ENCODE results near the gene SAMSN1. TPM values are rescaled to one million over a fixed set of nuclear protein-coding genes. Genes with fewer than 3 reads are reported as not detected.

The SAMSN1 gene
- total and polyA plus RNA-seq, 2 donors from 2014 or later = 1.4 to 10.4 TPM

GRCh38 chr21:14531757-14532316 lies 14.3 kb downstream of the SAMSN1 start:
- no peaks in the 10 kb centered on the region for H3K27me3 ChIP-seq (ENCODE audit: control insufficient read depth, insufficient read depth, low read length)
- H3K36me3 ChIP-seq (ENCODE audit: control insufficient read depth in 2 of 3, insufficient read depth in 3 of 3, low read length in 3 of 3) = no peaks in the 10 kb centered on the region
- H3K9me3 ChIP-seq (ENCODE audit: control insufficient read depth in 2 of 3, insufficient read depth in 1 of 3, low read length in 3 of 3) = no peaks in the 10 kb centered on the region
- no peak overlapping the region for H3K4me3 ChIP-seq (ENCODE audit: low read length in 3 of 3)
- H3K4me1 ChIP-seq (ENCODE audit: control insufficient read depth in 2 of 3, insufficient read depth in 2 of 3, low read depth in 1 of 3, low read length in 3 of 3) = no peaks in the 10 kb centered on the region
- no peak overlapping the region for H3K27ac ChIP-seq (ENCODE audit: low read depth in 2 of 2, low read length in 2 of 2)
- intact Hi-C loops (cut with DNase I) = no loop called here
- TF ChIP-seq CTCF (IDR thresholded peaks at IDR 0.05; ENCODE audit: borderline replicate concordance, extremely low read depth, insufficient read depth) = no peak
- FAIRE-seq (no peak), DNase-seq (peak in 3 of 5 donors; percentile 59 to 82 (median 78))
- H3K9ac ChIP-seq (ENCODE audit: low read length in 3 of 3) = no peak overlapping the region

- intact Hi-C loops (cut with DNase I) = no loop called here
- Histone ChIP-seq H3K27me3 (ENCODE audit: control insufficient read depth, insufficient read depth, low read length) (no peaks in the 10 kb centered on the region), H3K27ac (ENCODE audit: low read depth in 2 of 2, low read length in 2 of 2) (no peak overlapping the region), H3K4me1 (ENCODE audit: control insufficient read depth in 2 of 3, insufficient read depth in 2 of 3, low read depth in 1 of 3, low read length in 3 of 3) (no peaks in the 10 kb centered on the region), H3K4me3 (ENCODE audit: low read length in 3 of 3) (no peak overlapping the region), H3K9me3 (ENCODE audit: control insufficient read depth in 2 of 3, insufficient read depth in 1 of 3, low read length in 3 of 3) (no peaks in the 10 kb centered on the region), H3K9ac (ENCODE audit: low read length in 3 of 3) (no peak overlapping the region), H3K36me3 (ENCODE audit: control insufficient read depth in 2 of 3, insufficient read depth in 3 of 3, low read length in 3 of 3) (no peaks in the 10 kb centered on the region)
- no peak for TF ChIP-seq CTCF (IDR thresholded peaks at IDR 0.05; ENCODE audit: borderline replicate concordance, extremely low read depth, insufficient read depth)
- DNase-seq = no peak
- no peak for FAIRE-seq
Measured at GRCh38 chr21:14530592-14530991, 15.5 kb downstream of the SAMSN1 start.

- no peak for FAIRE-seq
- no peak for DNase-seq
- intact Hi-C loops (cut with DNase I) = no loop called here
Measured at GRCh38 chr21:14528815-14529214, 17.3 kb downstream of the SAMSN1 start.

More at GRCh38 chr21:14528815-14529214, 17.3 kb downstream of the SAMSN1 start:
- TF ChIP-seq CTCF (IDR thresholded peaks at IDR 0.05; ENCODE audit: borderline replicate concordance, extremely low read depth, insufficient read depth) = no peak
- Histone ChIP-seq H3K36me3 (ENCODE audit: control insufficient read depth in 2 of 3, insufficient read depth in 3 of 3, low read length in 3 of 3) (no peaks in the 10 kb centered on the region), H3K9me3 (ENCODE audit: control insufficient read depth in 2 of 3, insufficient read depth in 1 of 3, low read length in 3 of 3) (no peaks in the 10 kb centered on the region), H3K27ac (ENCODE audit: low read depth in 2 of 2, low read length in 2 of 2) (peak overlapping the region in 1 of 2 donors; percentile 9), H3K27me3 (ENCODE audit: control insufficient read depth, insufficient read depth, low read length) (no peaks in the 10 kb centered on the region), H3K4me1 (ENCODE audit: control insufficient read depth in 2 of 3, insufficient read depth in 2 of 3, low read depth in 1 of 3, low read length in 3 of 3) (no peaks in the 10 kb centered on the region), H3K9ac (ENCODE audit: low read length in 3 of 3) (no peak overlapping the region), H3K4me3 (ENCODE audit: low read length in 3 of 3) (no peak overlapping the region)

Measured in kidney (tissue), 14 donors.